ENCODE results near the gene RUBCN.

DNA sequence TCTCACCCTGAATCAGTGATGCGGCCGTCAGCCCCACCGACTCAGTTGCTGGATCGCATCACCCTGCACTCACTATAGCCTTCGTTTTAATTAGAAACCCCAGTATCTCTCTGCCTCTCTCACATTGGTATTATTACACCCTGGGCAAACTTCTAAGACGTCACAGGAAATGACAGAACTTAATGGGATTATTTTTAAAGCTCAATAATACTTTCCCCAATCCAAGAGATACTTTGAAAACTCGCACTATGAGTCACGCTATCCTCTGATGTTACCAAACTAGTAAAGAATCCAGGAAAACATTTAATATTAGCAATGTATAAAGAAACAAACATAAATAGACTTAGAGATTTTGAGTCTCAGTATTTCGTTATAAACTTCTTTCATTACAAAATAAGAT is 36.6 kb downstream of the RUBCN start:
- TF ChIP-seq, protein P1, sequence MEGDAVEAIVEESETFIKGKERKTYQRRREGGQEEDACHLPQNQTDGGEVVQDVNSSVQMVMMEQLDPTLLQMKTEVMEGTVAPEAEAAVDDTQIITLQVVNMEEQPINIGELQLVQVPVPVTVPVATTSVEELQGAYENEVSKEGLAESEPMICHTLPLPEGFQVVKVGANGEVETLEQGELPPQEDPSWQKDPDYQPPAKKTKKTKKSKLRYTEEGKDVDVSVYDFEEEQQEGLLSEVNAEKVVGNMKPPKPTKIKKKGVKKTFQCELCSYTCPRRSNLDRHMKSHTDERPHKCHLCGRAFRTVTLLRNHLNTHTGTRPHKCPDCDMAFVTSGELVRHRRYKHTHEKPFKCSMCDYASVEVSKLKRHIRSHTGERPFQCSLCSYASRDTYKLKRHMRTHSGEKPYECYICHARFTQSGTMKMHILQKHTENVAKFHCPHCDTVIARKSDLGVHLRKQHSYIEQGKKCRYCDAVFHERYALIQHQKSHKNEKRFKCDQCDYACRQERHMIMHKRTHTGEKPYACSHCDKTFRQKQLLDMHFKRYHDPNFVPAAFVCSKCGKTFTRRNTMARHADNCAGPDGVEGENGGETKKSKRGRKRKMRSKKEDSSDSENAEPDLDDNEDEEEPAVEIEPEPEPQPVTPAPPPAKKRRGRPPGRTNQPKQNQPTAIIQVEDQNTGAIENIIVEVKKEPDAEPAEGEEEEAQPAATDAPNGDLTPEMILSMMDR (IDR thresholded peaks at IDR 0.05) = no peak
- TF ChIP-seq EP300 (IDR thresholded peaks at IDR 0.05) = no peak
- TF ChIP-seq POLR2A (IDR thresholded peaks at IDR 0.05) = no peak
